GM12878 (cell line): ENCODE data around the gene HS3ST2. TPM values are rescaled to one million over a fixed set of nuclear protein-coding genes. Genes with fewer than 3 reads are reported as not detected.

Experiments
- ATAC-seq: fragments of 200-7000 bp; cut with Tn5 transposase; 3 replicates; pipeline ENCODE4 v1.9.1; 2020; ENCODE audit warnings: mild to moderate bottlenecking, moderate library complexity
- BruUV-seq: library from RNA; stranded (reverse); fragments of 400-500 nt; replicated peaks from 2 replicates; lab custom pipeline; 2021; lab: Mats Ljungman, UMichigan
- CTCF ChIA-PET: fragments of 300-600 bp; sonication (Branson Sonifier 250); formaldehyde crosslinking; extraction: SDS; loops from one replicate; lab custom pipeline; 2021; ENCODE audit warnings: inconsistent platforms; lab: Yijun Ruan, JAX
- POLR2A ChIA-PET: fragments of 350-600 bp; formaldehyde crosslinking; extraction: SDS; loops from one replicate; lab custom pipeline; 2021; ENCODE audit warnings: inconsistent platforms; lab: Charles Lee
- RAD21 ChIA-PET: fragments of 300-600 bp; sonication (Branson Sonifier 250); formaldehyde crosslinking; loops from one replicate; lab custom pipeline; 2023; ENCODE audit warnings: antibody characterized with exemption; ENCODE audit not compliant: unreplicated experiment; lab: Charles Lee
- SMC1A ChIA-PET: fragments of 300-600 bp; sonication (Branson Sonifier 250); formaldehyde crosslinking; loops from one replicate; lab custom pipeline; 2023; ENCODE audit not compliant: unreplicated experiment, uncharacterized antibody; lab: Charles Lee
- DNase-seq: peaks from one replicate; pipeline ENCODE4 v3.0.0-alpha.2; 2011; ENCODE audit warnings: low read depth, low spot score
- FAIRE-seq: peaks from 3 replicates; lab custom pipeline; 2011; peaks lifted over from hg19 to GRCh38; lab: Jason Lieb, UNC
- H2AFZ ChIP-seq: 2 replicates; pipeline ENCODE4 v1.6.0; 2011; ENCODE audit warnings: low read depth, low read length, control low read depth; ENCODE audit not compliant: control insufficient read depth
- H3K27ac ChIP-seq: 2 replicates; pipeline ENCODE4 v1.5.1; 2011; ENCODE audit warnings: control low read depth; ENCODE audit not compliant: control insufficient read depth, insufficient read depth
- H3K27me3 ChIP-seq, 2 experiments: replicated peaks in 1 of 2; 2 replicates each; pipeline versions ENCODE4 v1.6.0 to v1.6.1; 2011; ENCODE audit warnings: low read length in 1 of 2; ENCODE audit not compliant: control insufficient read depth in 2 of 2, insufficient read depth in 2 of 2
- H3K36me3 ChIP-seq, 2 experiments: 2 replicates each; pipeline ENCODE4 v1.5.1; 2011; ENCODE audit warnings: low read length in 1 of 2; ENCODE audit not compliant: control insufficient read depth in 2 of 2, insufficient read depth in 2 of 2
- H3K4me1 ChIP-seq: 2 replicates; pipeline ENCODE4 v1.6.1; 2011; ENCODE audit warnings: mild to moderate bottlenecking, low read length, moderate library complexity, mixed read lengths; ENCODE audit not compliant: control insufficient read depth, insufficient read depth
- H3K4me2 ChIP-seq: 2 replicates; pipeline ENCODE4 v1.6.0; 2011; ENCODE audit warnings: control low read depth; ENCODE audit not compliant: control insufficient read depth, insufficient read depth
- H3K4me3 ChIP-seq: fragments of 200-600 bp; sonication (generic); 2 replicates; pipeline ENCODE4 v1.5.1; 2016
- H3K79me2 ChIP-seq: 2 replicates; pipeline ENCODE4 v1.6.0; 2011; ENCODE audit warnings: low read length; ENCODE audit not compliant: control insufficient read depth, insufficient read depth
- H3K9ac ChIP-seq: 2 replicates; pipeline ENCODE4 v1.8.0; 2011; ENCODE audit warnings: low read length, control low read depth, mixed read lengths; ENCODE audit not compliant: control insufficient read depth, insufficient read depth
- H3K9me3 ChIP-seq: replicated peaks from 3 replicates; pipeline ENCODE4 v1.5.1; 2011; ENCODE audit warnings: mild to moderate bottlenecking, low read length; ENCODE audit not compliant: control insufficient read depth, insufficient read depth
- H4K20me1 ChIP-seq: 2 replicates; pipeline ENCODE4 v1.6.0; 2011; ENCODE audit not compliant: control insufficient read depth, insufficient read depth
- BRCA1 ChIP-seq: IDR thresholded peaks from 2 replicates; pipeline ENCODE4 v1.6.1; 2011; ENCODE audit warnings: low read depth, low read length, improper control_type of control experiment
- ESRRA ChIP-seq: IDR thresholded peaks from 2 replicates; pipeline ENCODE4 v1.6.1; 2012; ENCODE audit warnings: mild to moderate bottlenecking, low read length, improper control_type of control experiment
- MEF2A ChIP-seq: IDR thresholded peaks from 2 replicates; pipeline ENCODE4 v1.6.1; 2011; ENCODE audit warnings: low read depth, mild to moderate bottlenecking, low read length, moderate library complexity; ENCODE audit not compliant: insufficient read depth
- MEF2B ChIP-seq: fragments of 450-650 bp; IDR thresholded peaks from 2 replicates; pipeline ENCODE4 v1.6.1; 2018; ENCODE audit warnings: mild to moderate bottlenecking, moderate library complexity; ENCODE audit not compliant: partially characterized antibody, poor library complexity, severe bottlenecking
- MYB ChIP-seq: fragments of 150-350 bp; IDR thresholded peaks from 2 replicates; pipeline ENCODE4 v1.6.1; 2014; ENCODE audit warnings: mild to moderate bottlenecking, low read depth, low read length, borderline replicate concordance
- POU2F2 ChIP-seq: IDR thresholded peaks from 3 replicates; pipeline ENCODE4 v1.6.1; 2011; ENCODE audit warnings: low read depth, mild to moderate bottlenecking, low read length, borderline replicate concordance
- SPI1 ChIP-seq: IDR thresholded peaks from 2 replicates; pipeline ENCODE4 v1.6.1; 2011; ENCODE audit warnings: low read depth, mild to moderate bottlenecking, low read length, moderate library complexity, borderline replicate concordance; ENCODE audit not compliant: insufficient read depth
- SUPT20H ChIP-seq: IDR thresholded peaks from 2 replicates; pipeline ENCODE4 v1.6.1; 2011; ENCODE audit warnings: low read depth, mild to moderate bottlenecking, low read length, moderate library complexity, borderline replicate concordance; ENCODE audit not compliant: control insufficient read depth
- WGBS: methylation state at CpG from one replicate; pipeline ENCODE4 v1.1.6; 2016; ENCODE audit warnings: low lambda C conversion rate; ENCODE audit not compliant: insufficient replicate concordance, insufficient coverage; ENCODE audit errors: missing lambda C conversion rate; 5-methylcytosine and 5-hydroxymethylcytosine counted together
- in situ Hi-C: fragments of 300-500 bp; cut with MboI; formaldehyde crosslinking; loops from 9 replicates; pipeline ENCODE4 v1.14.3; 2018; ENCODE audit warnings: mixed read lengths
- intact Hi-C: fragments of 100-400 bp; cut with micrococcal nuclease; formaldehyde crosslinking; loops from one replicate; pipeline ENCODE4 v1.14.2; 2022; ENCODE audit not compliant: unreplicated experiment
- polyA plus RNA-seq, 11 experiments: library from polyadenylated mRNA; depleted of rRNA in 4 of 11; unstranded in 6 of 11; stranded (reverse) in 5 of 11; fragments of >200 nt; fragmentation: Nextera tagmentation in 4 of 11; fragmentation: Illumina TruSeq in 1 of 11; extraction: Ambion mirVana in 4 of 11; extraction: Trizol in 1 of 11; gene quantifications; 1 replicate in 1 of 11; 2 replicates in 10 of 11; pipeline versions ENCODE4 v1.2.1 to v1.2.3, GENCODE V29; 2011 to 2016; ENCODE audit warnings: inconsistent platforms in 2 of 11, missing spikeins in 2 of 11, low read depth in 1 of 11
- total RNA-seq, 4 experiments: library from RNA; depleted of rRNA in 3 of 4; stranded (reverse); fragments of >200 nt in 3 of 4; fragmentation: Illumina TruSeq in 1 of 4; extraction: Trizol in 1 of 4; gene quantifications; 2 replicates each; pipeline versions ENCODE4 v1.2.1 to v1.2.3, GENCODE V29; 2013 to 2021
- TF ChIP-seq, protein P1 (sequence below): IDR thresholded peaks from 2 replicates; pipeline ENCODE4 v1.6.1; 2012; ENCODE audit warnings: mild to moderate bottlenecking, low read depth, low read length
- TF ChIP-seq, protein P2 (sequence below): fragments of 450-650 bp; IDR thresholded peaks from 2 replicates; pipeline ENCODE4 v1.6.1; 2017; ENCODE audit warnings: low read depth, mild to moderate bottlenecking, moderate library complexity
- TF ChIP-seq, protein P3 (sequence below): fragments of 450-650 bp; IDR thresholded peaks from 2 replicates; pipeline ENCODE4 v1.6.1; 2016; ENCODE audit warnings: mild to moderate bottlenecking, moderate library complexity, borderline replicate concordance

The HS3ST2 gene
- total and polyA plus RNA-seq, 10 of the 15 experiments (the other 5 are each of a cell fraction or from before 2014, with no cell fraction given), result not detected

DNA sequence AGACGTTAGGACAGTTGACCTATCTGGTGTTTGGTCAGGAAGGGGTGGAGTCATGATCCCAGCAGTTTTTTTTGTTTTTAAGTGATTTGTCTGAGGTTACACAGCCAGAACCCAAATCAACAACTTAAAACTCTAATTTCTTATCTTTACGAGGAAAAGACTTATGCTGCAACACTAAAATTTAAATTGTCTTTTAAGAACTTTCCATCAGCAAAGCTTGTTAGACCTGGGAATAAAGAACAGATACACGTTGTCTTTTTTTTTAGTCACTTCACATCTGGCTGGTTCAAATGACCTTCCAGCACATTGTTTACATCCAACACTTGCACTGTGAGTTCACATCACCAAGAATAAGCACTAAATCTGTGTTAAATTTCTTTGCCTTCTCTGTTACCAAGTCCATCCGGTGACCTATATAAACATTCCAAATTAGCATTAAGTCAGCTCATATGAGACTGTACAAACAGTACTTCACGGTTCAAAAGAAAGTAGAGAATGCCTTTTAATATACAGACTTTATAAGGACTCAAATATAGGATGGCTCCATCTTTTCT is 115.0 kb downstream of the HS3ST2 start (continued):
- no peak for TF ChIP-seq SPI1
- no peak for TF ChIP-seq POU2F2
- TF ChIP-seq, protein P1, sequence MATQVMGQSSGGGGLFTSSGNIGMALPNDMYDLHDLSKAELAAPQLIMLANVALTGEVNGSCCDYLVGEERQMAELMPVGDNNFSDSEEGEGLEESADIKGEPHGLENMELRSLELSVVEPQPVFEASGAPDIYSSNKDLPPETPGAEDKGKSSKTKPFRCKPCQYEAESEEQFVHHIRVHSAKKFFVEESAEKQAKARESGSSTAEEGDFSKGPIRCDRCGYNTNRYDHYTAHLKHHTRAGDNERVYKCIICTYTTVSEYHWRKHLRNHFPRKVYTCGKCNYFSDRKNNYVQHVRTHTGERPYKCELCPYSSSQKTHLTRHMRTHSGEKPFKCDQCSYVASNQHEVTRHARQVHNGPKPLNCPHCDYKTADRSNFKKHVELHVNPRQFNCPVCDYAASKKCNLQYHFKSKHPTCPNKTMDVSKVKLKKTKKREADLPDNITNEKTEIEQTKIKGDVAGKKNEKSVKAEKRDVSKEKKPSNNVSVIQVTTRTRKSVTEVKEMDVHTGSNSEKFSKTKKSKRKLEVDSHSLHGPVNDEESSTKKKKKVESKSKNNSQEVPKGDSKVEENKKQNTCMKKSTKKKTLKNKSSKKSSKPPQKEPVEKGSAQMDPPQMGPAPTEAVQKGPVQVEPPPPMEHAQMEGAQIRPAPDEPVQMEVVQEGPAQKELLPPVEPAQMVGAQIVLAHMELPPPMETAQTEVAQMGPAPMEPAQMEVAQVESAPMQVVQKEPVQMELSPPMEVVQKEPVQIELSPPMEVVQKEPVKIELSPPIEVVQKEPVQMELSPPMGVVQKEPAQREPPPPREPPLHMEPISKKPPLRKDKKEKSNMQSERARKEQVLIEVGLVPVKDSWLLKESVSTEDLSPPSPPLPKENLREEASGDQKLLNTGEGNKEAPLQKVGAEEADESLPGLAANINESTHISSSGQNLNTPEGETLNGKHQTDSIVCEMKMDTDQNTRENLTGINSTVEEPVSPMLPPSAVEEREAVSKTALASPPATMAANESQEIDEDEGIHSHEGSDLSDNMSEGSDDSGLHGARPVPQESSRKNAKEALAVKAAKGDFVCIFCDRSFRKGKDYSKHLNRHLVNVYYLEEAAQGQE, result no peak
- TF ChIP-seq MEF2B, result no peak

DNA sequence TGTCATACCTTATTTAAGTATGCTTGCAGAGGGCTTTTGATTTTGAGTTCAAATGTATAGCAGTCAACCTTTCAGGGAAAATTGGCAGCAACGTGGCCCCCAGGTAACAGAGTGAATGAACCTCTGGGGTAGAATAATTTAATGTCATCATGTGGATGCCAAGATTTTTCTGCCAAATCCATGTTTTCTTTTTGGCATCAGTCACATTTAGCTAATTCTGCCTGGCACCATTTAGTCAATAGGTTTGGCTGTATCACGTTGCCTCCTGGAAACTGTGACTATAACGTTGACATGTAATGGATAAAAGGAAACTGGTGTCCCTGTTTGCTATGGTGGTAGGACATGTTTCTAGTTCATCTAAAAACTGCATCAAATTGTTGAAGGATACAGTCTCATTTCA is 115.5 kb downstream of the HS3ST2 start:
- ATAC-seq, result no peak
- FAIRE-seq, result no peak
- intact Hi-C loops, result no loop called here
- no peak for TF ChIP-seq SUPT20H
- TF ChIP-seq, protein P2, sequence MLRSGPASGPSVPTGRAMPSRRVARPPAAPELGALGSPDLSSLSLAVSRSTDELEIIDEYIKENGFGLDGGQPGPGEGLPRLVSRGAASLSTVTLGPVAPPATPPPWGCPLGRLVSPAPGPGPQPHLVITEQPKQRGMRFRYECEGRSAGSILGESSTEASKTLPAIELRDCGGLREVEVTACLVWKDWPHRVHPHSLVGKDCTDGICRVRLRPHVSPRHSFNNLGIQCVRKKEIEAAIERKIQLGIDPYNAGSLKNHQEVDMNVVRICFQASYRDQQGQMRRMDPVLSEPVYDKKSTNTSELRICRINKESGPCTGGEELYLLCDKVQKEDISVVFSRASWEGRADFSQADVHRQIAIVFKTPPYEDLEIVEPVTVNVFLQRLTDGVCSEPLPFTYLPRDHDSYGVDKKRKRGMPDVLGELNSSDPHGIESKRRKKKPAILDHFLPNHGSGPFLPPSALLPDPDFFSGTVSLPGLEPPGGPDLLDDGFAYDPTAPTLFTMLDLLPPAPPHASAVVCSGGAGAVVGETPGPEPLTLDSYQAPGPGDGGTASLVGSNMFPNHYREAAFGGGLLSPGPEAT, result no peak
- no peak for TF ChIP-seq ESRRA
- TF ChIP-seq, protein P3, sequence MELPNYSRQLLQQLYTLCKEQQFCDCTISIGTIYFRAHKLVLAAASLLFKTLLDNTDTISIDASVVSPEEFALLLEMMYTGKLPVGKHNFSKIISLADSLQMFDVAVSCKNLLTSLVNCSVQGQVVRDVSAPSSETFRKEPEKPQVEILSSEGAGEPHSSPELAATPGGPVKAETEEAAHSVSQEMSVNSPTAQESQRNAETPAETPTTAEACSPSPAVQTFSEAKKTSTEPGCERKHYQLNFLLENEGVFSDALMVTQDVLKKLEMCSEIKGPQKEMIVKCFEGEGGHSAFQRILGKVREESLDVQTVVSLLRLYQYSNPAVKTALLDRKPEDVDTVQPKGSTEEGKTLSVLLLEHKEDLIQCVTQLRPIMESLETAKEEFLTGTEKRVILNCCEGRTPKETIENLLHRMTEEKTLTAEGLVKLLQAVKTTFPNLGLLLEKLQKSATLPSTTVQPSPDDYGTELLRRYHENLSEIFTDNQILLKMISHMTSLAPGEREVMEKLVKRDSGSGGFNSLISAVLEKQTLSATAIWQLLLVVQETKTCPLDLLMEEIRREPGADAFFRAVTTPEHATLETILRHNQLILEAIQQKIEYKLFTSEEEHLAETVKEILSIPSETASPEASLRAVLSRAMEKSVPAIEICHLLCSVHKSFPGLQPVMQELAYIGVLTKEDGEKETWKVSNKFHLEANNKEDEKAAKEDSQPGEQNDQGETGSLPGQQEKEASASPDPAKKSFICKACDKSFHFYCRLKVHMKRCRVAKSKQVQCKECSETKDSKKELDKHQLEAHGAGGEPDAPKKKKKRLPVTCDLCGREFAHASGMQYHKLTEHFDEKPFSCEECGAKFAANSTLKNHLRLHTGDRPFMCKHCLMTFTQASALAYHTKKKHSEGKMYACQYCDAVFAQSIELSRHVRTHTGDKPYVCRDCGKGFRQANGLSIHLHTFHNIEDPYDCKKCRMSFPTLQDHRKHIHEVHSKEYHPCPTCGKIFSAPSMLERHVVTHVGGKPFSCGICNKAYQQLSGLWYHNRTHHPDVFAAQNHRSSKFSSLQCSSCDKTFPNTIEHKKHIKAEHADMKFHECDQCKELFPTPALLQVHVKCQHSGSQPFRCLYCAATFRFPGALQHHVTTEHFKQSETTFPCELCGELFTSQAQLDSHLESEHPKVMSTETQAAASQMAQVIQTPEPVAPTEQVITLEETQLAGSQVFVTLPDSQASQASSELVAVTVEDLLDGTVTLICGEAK, result no peak
- TF ChIP-seq MEF2A, result no peak
- no peak for TF ChIP-seq BRCA1
- no peak for TF ChIP-seq MYB

More for the DNA sequence above, 115.5 kb downstream of the HS3ST2 start:
- H3K4me1 ChIP-seq, result no peaks in the 10 kb centered on the region
- no peak overlapping the region for H3K27ac ChIP-seq
- H3K36me3 ChIP-seq, result no peaks in the 10 kb centered on the region
- ChIA-PET CTCF (no interaction called here), RAD21 (no interaction called here), POLR2A (no interaction called here), SMC1A (no interaction called here)
- no peak overlapping the region for H3K4me3 ChIP-seq
- no peaks in the 10 kb centered on the region for H3K9me3 ChIP-seq
- WGBS, result 6% methylated on average over 3 of the region's 3 CpGs
- no peak overlapping the region for H2AFZ ChIP-seq
- H3K9ac ChIP-seq, result no peak overlapping the region
- peaks cover 0 to 3% of the 10 kb centered on the region in 2 experiments; a peak in 3 of 4 replicates for H3K27me3 ChIP-seq
- no peaks in the 10 kb centered on the region for H4K20me1 ChIP-seq
- in situ Hi-C loops, result no loop called here
- H3K4me2 ChIP-seq, result no peak overlapping the region
- BruUV-seq, result no TSS peak
- H3K79me2 ChIP-seq, result no peaks in the 10 kb centered on the region
- no peak for DNase-seq
